GM18861 (cell line): ENCODE measurements around the gene KRTAP10-5.
"Not testable (repeated sequence)": the region's sequence is repeated elsewhere in the genome, so short reads cannot be mapped to it uniquely, and the experiment has no call there.

Source experiments
- ATAC-seq: cut with Tn5 transposase; IDR thresholded peaks from one replicate; pipeline ENCODE4 v1.9.1; 2021; ENCODE audit not compliant: unreplicated experiment

Gene KRTAP10-5

GRCh38 chr21:44611551-44611950 is 31.1 kb upstream of the KRTAP10-5 start:
- ATAC-seq, result no peak

- ATAC-seq, result not testable (repeated sequence)
These were observed 29.9 kb upstream of the KRTAP10-5 start for GRCh38 chr21:44610157-44610843.

GRCh38 chr21:44609193-44609592 is 28.8 kb upstream of the KRTAP10-5 start:
- ATAC-seq, result no peak

- no peak for ATAC-seq
These were observed 26.1 kb upstream of the KRTAP10-5 start for GRCh38 chr21:44606495-44606894.

- ATAC-seq, result no peak
These were observed 23.5 kb upstream of the KRTAP10-5 start for GRCh38 chr21:44603911-44604310.

- no peak for ATAC-seq
These were observed 22.9 kb upstream of the KRTAP10-5 start for GRCh38 chr21:44603109-44603875.

GRCh38 chr21:44602463-44602850 is 22.1 kb upstream of the KRTAP10-5 start:
- no peak for ATAC-seq

GRCh38 chr21:44601596-44602462 is 21.4 kb upstream of the KRTAP10-5 start:
- ATAC-seq, result no peak

- ATAC-seq, result not testable (repeated sequence)
These were observed 20.7 kb upstream of the KRTAP10-5 start for GRCh38 chr21:44601091-44601490.

GRCh38 chr21:44600118-44600978 is 19.9 kb upstream of the KRTAP10-5 start, which contains the start of gene KRTAP10-7:
KRTAP10-7 (plus strand) TSS chr21:44600597; CDS start chr21:44600622, 25 bp downstream.
- not testable (repeated sequence) for ATAC-seq

- no peak for ATAC-seq
These were observed 19.0 kb upstream of the KRTAP10-5 start for GRCh38 chr21:44599264-44600029.

- no peak for ATAC-seq
These were observed 17.7 kb upstream of the KRTAP10-5 start for GRCh38 chr21:44598061-44598460.

- ATAC-seq, result no peak
These were observed 15.8 kb upstream of the KRTAP10-5 start for GRCh38 chr21:44596068-44596725.

- no peak for ATAC-seq
These were observed 15.1 kb upstream of the KRTAP10-5 start for GRCh38 chr21:44595524-44595923.

GRCh38 chr21:44594406-44594916 is 14.1 kb upstream of the KRTAP10-5 start:
- ATAC-seq, result no peak

GRCh38 chr21:44593598-44594405 is 13.4 kb upstream of the KRTAP10-5 start:
- no peak for ATAC-seq

- ATAC-seq, result no peak
These were observed 12.3 kb upstream of the KRTAP10-5 start, which contains the start of gene KRTAP10-6 for GRCh38 chr21:44592446-44593311. KRTAP10-6 (minus strand) TSS chr21:44592505; CDS start chr21:44592484, 21 bp downstream.
